ENCODE measurements around the gene HMGB2. TPM values are rescaled to one million over a fixed set of nuclear protein-coding genes. Genes with fewer than 3 reads are reported as not detected.

HMGB2 gene
- total and polyA plus RNA-seq, 2 of the 8 experiments (the other 6 are each of a cell fraction or from before 2014, with no cell fraction given), result 54.7 to 218 TPM

- POLR2A ChIA-PET (ENCODE audit: partially characterized antibody), result interaction anchor here (0.6 to 8.0 kb wide), 13 partner anchors 8 to 317 kb away, joined by 3 to 123 read pairs (median 3); partner anchors contain the start of gene SAP30
- no peak overlapping the region for H3K4me2 ChIP-seq (ENCODE audit: insufficient read depth in 1 of 2, low read depth in 2 of 2, low read length in 2 of 2)
These were observed 3.6 kb downstream of the HMGB2 start for GRCh38 chr4:173330590-173330989.

More at GRCh38 chr4:173330590-173330989, 3.6 kb downstream of the HMGB2 start:
- H3K23me2 ChIP-seq (ENCODE audit: low read depth, low read length), result peaks cover 3% of the 10 kb centered on the region; the same call in 1 of the 2 replicates
- H3K14ac ChIP-seq (ENCODE audit: insufficient read length), result no peak overlapping the region
- no peak overlapping the region for H3K56ac ChIP-seq (replicated peaks; ENCODE audit: insufficient read length, low read depth, low read length)
- 97% methylated on average over 2 of the region's 2 CpGs; no CpG with 5 or more reads in 1 of the 2 experiments for WGBS, 2 experiments (ENCODE audit: extremely low coverage in 1 of 2, insufficient coverage in 1 of 2, insufficient read length in 1 of 2, insufficient replicate concordance in 2 of 2, low coverage in 1 of 2, low lambda C conversion rate in 2 of 2, missing lambda C conversion rate in 1 of 2)
- no peak overlapping the region for H4K8ac ChIP-seq (ENCODE audit: extremely low read depth, insufficient read depth, low read length)
- H3K27ac ChIP-seq (ENCODE audit: low read depth, low read length), result no peak overlapping the region
- H3K23ac ChIP-seq (ENCODE audit: insufficient read length), result no peak overlapping the region
- no peak overlapping the region for H2BK15ac ChIP-seq (ENCODE audit: low read length)
- H2BK20ac ChIP-seq (ENCODE audit: low read length), result no peak overlapping the region
- H3K4me3 ChIP-seq (ENCODE audit: extremely low read depth in 1 of 4, insufficient read depth in 2 of 4, low read depth in 3 of 4, low read length in 4 of 4), result no peak overlapping the region
- H3K79me1 ChIP-seq (ENCODE audit: low read depth, low read length), result no peaks in the 10 kb centered on the region
- FAIRE-seq (no peak), DNase-seq (ENCODE audit: low read depth in 1 of 2, low spot score in 2 of 2) (no peak)
- H3K4me1 ChIP-seq (replicated peaks in 1 of 4; ENCODE audit: control insufficient read depth in 3 of 4, insufficient read depth in 4 of 4, low read length in 3 of 4), result peaks cover 0 to 3% (median 1%) of the 10 kb centered on the region in 4 experiments; a peak in 4 of 7 replicates
- CTCF ChIA-PET (ENCODE audit: partially characterized antibody), result interaction anchor here (1.2 to 1.7 kb wide), 5 partner anchors 10 to 317 kb away, joined by 3 to 8 read pairs (median 4); no protein-coding TSS in a partner anchor
- no peak overlapping the region for H2BK12ac ChIP-seq (ENCODE audit: low read depth, low read length)
- no peak overlapping the region for H2AK5ac ChIP-seq (ENCODE audit: low read depth, low read length)
- H3K4ac ChIP-seq (replicated peaks; ENCODE audit: insufficient read length, low read depth, low read length), result no peak overlapping the region
- peaks cover 0 to 19% of the 10 kb centered on the region in 2 experiments; a peak in 3 of 4 replicates for H3K79me2 ChIP-seq (ENCODE audit: control insufficient read depth in 1 of 2, insufficient read depth in 2 of 2, low read length in 2 of 2)
- H2AFZ ChIP-seq (ENCODE audit: low read length), result no peak overlapping the region
- peak in 1 of 2 experiments; percentile 64; a peak in 2 of 3 replicates for TF ChIP-seq POLR2A (IDR thresholded peaks at IDR 0.05; ENCODE audit: control extremely low read depth in 1 of 2, low read depth in 2 of 2, low read length in 2 of 2)
- no peak for TF ChIP-seq MAX (IDR thresholded peaks at IDR 0.05)
- H4K20me1 ChIP-seq (replicated peaks in 1 of 2; ENCODE audit: control insufficient read depth in 1 of 2, insufficient read depth in 2 of 2, low read length in 2 of 2), result peaks cover 2 to 4% of the 10 kb centered on the region in 2 experiments
- H2BK5ac ChIP-seq (ENCODE audit: low read depth, low read length), result no peak overlapping the region
- H2BK120ac ChIP-seq (replicated peaks; ENCODE audit: low read depth, low read length), result no peak overlapping the region
- H3K27me3 ChIP-seq (replicated peaks in 1 of 4; ENCODE audit: control insufficient read depth in 3 of 4, extremely low read depth in 1 of 4, insufficient read depth in 3 of 4, low read length in 3 of 4), result no peaks in the 10 kb centered on the region
- no peaks in the 10 kb centered on the region for H3K9me3 ChIP-seq (ENCODE audit: insufficient read depth in 2 of 2, low read depth in 1 of 2, low read length in 1 of 2)
- H3K18ac ChIP-seq (ENCODE audit: extremely low read depth, low read length), result no peak overlapping the region
- no peak overlapping the region for H4K5ac ChIP-seq (ENCODE audit: insufficient read length, low read depth, low read length)
- H3K36me3 ChIP-seq (ENCODE audit: control insufficient read depth in 2 of 4, insufficient read depth in 4 of 4, low read length in 3 of 4), result peaks cover 6 to 71% (median 27%) of the 10 kb centered on the region in 4 experiments
- no peak overlapping the region for H4K91ac ChIP-seq (replicated peaks; ENCODE audit: insufficient read length, low read length)
- H3K9ac ChIP-seq (replicated peaks in 1 of 4; ENCODE audit: extremely low read depth in 1 of 4, low read depth in 3 of 4, low read length in 3 of 4), result no peak overlapping the region
